Stimulated activated CD4-positive, alpha-beta T cell treated with anti-CD3 and anti-CD28 coated beads, TNF-alpha, amount 100 ng/mL, for 4 hours (primary cell): ENCODE measurements around the gene YPEL2.
"Not testable (repeated sequence)": the region's sequence is repeated elsewhere in the genome, so short reads cannot be mapped to it uniquely, and the experiment has no call there.

Experiments
- DNase-seq, 3 experiments: peaks; one replicate each; pipeline ENCODE4 v3.0.0-alpha.2; 2020; ENCODE audit warnings: low read depth in 3 of 3

Gene YPEL2

GRCh38 chr17:59406808-59407381 is 75.4 kb downstream of the YPEL2 start:
- DNase-seq = no peak

- DNase-seq = no peak
These were observed 78.0 kb downstream of the YPEL2 start for GRCh38 chr17:59409336-59410048.

GRCh38 chr17:59410049-59410437 is 78.6 kb downstream of the YPEL2 start:
- DNase-seq = no peak

GRCh38 chr17:59412431-59412830 is 81.0 kb downstream of the YPEL2 start:
- not testable (repeated sequence) for DNase-seq

- DNase-seq = no peak
These were observed 81.7 kb downstream of the YPEL2 start for GRCh38 chr17:59413014-59413766.

GRCh38 chr17:59415397-59415796 is 83.9 kb downstream of the YPEL2 start:
- no peak for DNase-seq

GRCh38 chr17:59416184-59416583 is 84.7 kb downstream of the YPEL2 start:
- DNase-seq = no peak

- no peak for DNase-seq
These were observed 86.0 kb downstream of the YPEL2 start for GRCh38 chr17:59417452-59417851.

- DNase-seq = no peak
These were observed 87.3 kb downstream of the YPEL2 start for GRCh38 chr17:59418732-59419166.

GRCh38 chr17:59420901-59421300 is 89.4 kb downstream of the YPEL2 start:
- DNase-seq = no peak

- DNase-seq = no peak
These were observed 90.3 kb downstream of the YPEL2 start for GRCh38 chr17:59421722-59422121.

GRCh38 chr17:59423137-59423724 is 91.8 kb downstream of the YPEL2 start:
- DNase-seq = no peak

GRCh38 chr17:59423903-59424302 is 92.4 kb downstream of the YPEL2 start:
- no peak for DNase-seq

- DNase-seq = no peak
These were observed 92.9 kb downstream of the YPEL2 start for GRCh38 chr17:59424331-59424730.

- DNase-seq = no peak
These were observed 93.9 kb downstream of the YPEL2 start for GRCh38 chr17:59425085-59425931.

GRCh38 chr17:59426031-59426430 is 94.6 kb downstream of the YPEL2 start:
- no peak for DNase-seq

GRCh38 chr17:59427425-59427921 is 96.0 kb downstream of the YPEL2 start:
- DNase-seq = no peak

- DNase-seq = no peak
These were observed 96.5 kb downstream of the YPEL2 start for GRCh38 chr17:59427996-59428395.

- DNase-seq = no peak
These were observed 97.5 kb downstream of the YPEL2 start for GRCh38 chr17:59428916-59429485.

- no peak for DNase-seq
These were observed 100.1 kb downstream of the YPEL2 start for GRCh38 chr17:59431601-59432000.

GRCh38 chr17:59432657-59433056 is 101.2 kb downstream of the YPEL2 start:
- no peak for DNase-seq
